HG03469 (cell line): ENCODE data around the gene CASZ1.

Source experiments
- ATAC-seq: cut with Tn5 transposase; IDR thresholded peaks from one replicate; pipeline ENCODE4 v1.9.1; 2021; ENCODE audit warnings: mild to moderate bottlenecking, moderate library complexity, moderate number of reproducible peaks; ENCODE audit not compliant: unreplicated experiment

CASZ1 gene

GRCh38 chr1:10823000-10823401 lies 26.6 kb upstream of the CASZ1 start:
- ATAC-seq, result no peak

- no peak for ATAC-seq
Observed at GRCh38 chr1:10821388-10821787, 24.9 kb upstream of the CASZ1 start.

GRCh38 chr1:10820422-10820821 lies 24.0 kb upstream of the CASZ1 start:
- no peak for ATAC-seq

GRCh38 chr1:10819198-10819901 lies 22.9 kb upstream of the CASZ1 start:
- ATAC-seq, result no peak

- ATAC-seq, result no peak
Observed at GRCh38 chr1:10818262-10819197, 22.1 kb upstream of the CASZ1 start.

GRCh38 chr1:10816743-10817369 lies 20.4 kb upstream of the CASZ1 start:
- no peak for ATAC-seq

- no peak for ATAC-seq
Observed at GRCh38 chr1:10816233-10816632, 19.8 kb upstream of the CASZ1 start.

GRCh38 chr1:10815858-10816195 lies 19.4 kb upstream of the CASZ1 start:
- ATAC-seq, result no peak

GRCh38 chr1:10814976-10815857 lies 18.8 kb upstream of the CASZ1 start:
- no peak for ATAC-seq

- no peak for ATAC-seq
Observed at GRCh38 chr1:10814312-10814711, 17.9 kb upstream of the CASZ1 start.

GRCh38 chr1:10813799-10814198 lies 17.4 kb upstream of the CASZ1 start:
- ATAC-seq, result no peak

- no peak for ATAC-seq
Observed at GRCh38 chr1:10812387-10812915, 16.0 kb upstream of the CASZ1 start.

- ATAC-seq, result no peak
Observed at GRCh38 chr1:10808441-10808840, 12.0 kb upstream of the CASZ1 start.

GRCh38 chr1:10806966-10807365 lies 10.5 kb upstream of the CASZ1 start:
- ATAC-seq, result no peak

- no peak for ATAC-seq
Observed at GRCh38 chr1:10803971-10804820, 7.8 kb upstream of the CASZ1 start.

- ATAC-seq, result no peak
Observed at GRCh38 chr1:10802944-10803715, 6.7 kb upstream of the CASZ1 start.

- no peak for ATAC-seq
Observed at GRCh38 chr1:10800778-10801177, 4.3 kb upstream of the CASZ1 start.

GRCh38 chr1:10799726-10800125 lies 3.3 kb upstream of the CASZ1 start:
- no peak for ATAC-seq
